ENCODE measurements around the gene MKNK1.

DNA sequence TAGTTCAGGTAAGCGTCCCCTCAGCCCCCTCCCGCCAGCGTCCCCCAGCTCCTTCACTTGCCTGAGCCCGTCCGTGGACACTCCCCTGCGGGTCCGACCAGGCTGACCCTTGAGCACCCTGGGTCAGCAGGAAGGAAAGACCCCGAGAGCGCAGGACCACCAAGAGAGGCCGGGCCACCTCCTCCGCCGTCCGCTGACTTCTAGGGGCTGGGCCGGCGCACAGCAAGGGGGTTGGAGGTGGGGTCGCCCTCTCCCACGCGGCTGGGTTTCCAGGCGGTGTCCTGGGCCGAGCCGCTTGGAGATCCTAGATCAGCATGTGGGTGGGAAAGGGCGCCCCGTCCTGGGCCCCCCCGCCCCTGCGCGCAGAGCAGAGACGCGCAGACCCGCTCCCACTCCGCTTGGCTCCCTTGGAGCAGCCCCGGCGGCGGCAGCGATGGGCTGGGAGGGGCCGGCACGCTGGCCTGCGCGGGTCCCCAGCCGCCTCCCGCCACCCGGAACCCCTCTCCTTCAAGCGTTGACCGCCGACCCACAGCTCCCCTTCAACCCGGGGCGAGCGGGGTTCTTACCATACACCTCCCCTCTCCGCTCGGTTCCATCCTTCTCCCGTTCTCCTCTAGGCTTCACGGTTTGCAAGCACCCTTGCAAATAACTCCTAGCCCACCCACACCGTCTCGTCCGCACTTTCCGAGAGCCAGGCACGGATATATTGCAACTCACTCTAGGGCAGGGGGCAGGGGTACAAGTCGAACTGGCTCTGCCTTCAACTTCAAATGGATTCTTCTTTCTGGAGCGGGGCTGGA lies 60.1 kb downstream of the MKNK1 start:
- TF ChIP-seq, protein P1, sequence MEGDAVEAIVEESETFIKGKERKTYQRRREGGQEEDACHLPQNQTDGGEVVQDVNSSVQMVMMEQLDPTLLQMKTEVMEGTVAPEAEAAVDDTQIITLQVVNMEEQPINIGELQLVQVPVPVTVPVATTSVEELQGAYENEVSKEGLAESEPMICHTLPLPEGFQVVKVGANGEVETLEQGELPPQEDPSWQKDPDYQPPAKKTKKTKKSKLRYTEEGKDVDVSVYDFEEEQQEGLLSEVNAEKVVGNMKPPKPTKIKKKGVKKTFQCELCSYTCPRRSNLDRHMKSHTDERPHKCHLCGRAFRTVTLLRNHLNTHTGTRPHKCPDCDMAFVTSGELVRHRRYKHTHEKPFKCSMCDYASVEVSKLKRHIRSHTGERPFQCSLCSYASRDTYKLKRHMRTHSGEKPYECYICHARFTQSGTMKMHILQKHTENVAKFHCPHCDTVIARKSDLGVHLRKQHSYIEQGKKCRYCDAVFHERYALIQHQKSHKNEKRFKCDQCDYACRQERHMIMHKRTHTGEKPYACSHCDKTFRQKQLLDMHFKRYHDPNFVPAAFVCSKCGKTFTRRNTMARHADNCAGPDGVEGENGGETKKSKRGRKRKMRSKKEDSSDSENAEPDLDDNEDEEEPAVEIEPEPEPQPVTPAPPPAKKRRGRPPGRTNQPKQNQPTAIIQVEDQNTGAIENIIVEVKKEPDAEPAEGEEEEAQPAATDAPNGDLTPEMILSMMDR (IDR thresholded peaks at IDR 0.05), result no peak
- no peak for TF ChIP-seq ZFX (IDR thresholded peaks at IDR 0.05; ENCODE audit: borderline replicate concordance)
